Measurements from ENCODE around the gene RNF222. TPM values are rescaled to one million over a fixed set of nuclear protein-coding genes. Genes with fewer than 3 reads are reported as not detected.

Gene RNF222
- total and polyA plus RNA-seq, 2 experiments from 2014 or later: 0.37 TPM; not detected in 1

GRCh38 chr17:8393470-8394231 lies 4.0 kb downstream of the RNF222 start:
- Histone ChIP-seq H3K9me3 (ENCODE audit: low read depth) (no peaks in the 10 kb centered on the region), H3K27me3 (no peaks in the 10 kb centered on the region), H3K36me3 (no peaks in the 10 kb centered on the region), H3K4me1 (ENCODE audit: low read depth) (no peaks in the 10 kb centered on the region), H3K27ac (no peak overlapping the region), H3K4me3 (no peak overlapping the region)
- no peak for DNase-seq (ENCODE audit: low read depth in 1 of 2, low spot score in 1 of 2)
- TF ChIP-seq CTCF (IDR thresholded peaks at IDR 0.05; ENCODE audit: low read depth, low read length): no peak

GRCh38 chr17:8392674-8393469 lies 4.8 kb downstream of the RNF222 start:
- H3K9me3 ChIP-seq (ENCODE audit: low read depth): no peaks in the 10 kb centered on the region
- H3K27ac ChIP-seq: no peak overlapping the region
- no peak for TF ChIP-seq CTCF (IDR thresholded peaks at IDR 0.05; ENCODE audit: low read depth, low read length)
- no peak for DNase-seq (ENCODE audit: low read depth in 1 of 2, low spot score in 1 of 2)
- no peak overlapping the region for H3K4me3 ChIP-seq
- no peaks in the 10 kb centered on the region for H3K27me3 ChIP-seq
- H3K36me3 ChIP-seq: no peaks in the 10 kb centered on the region
- no peaks in the 10 kb centered on the region for H3K4me1 ChIP-seq (ENCODE audit: low read depth)

- H3K36me3 ChIP-seq: no peaks in the 10 kb centered on the region
- DNase-seq (ENCODE audit: low read depth in 1 of 2, low spot score in 1 of 2): no peak
These were observed 5.4 kb downstream of the RNF222 start for GRCh38 chr17:8392274-8392673.

GRCh38 chr17:8391711-8392110 lies 5.9 kb downstream of the RNF222 start:
- no peaks in the 10 kb centered on the region for H3K36me3 ChIP-seq
- peak in 1 of 2 donors; percentile 29 for DNase-seq (ENCODE audit: low read depth in 1 of 2, low spot score in 1 of 2)
- no peaks in the 10 kb centered on the region for H3K9me3 ChIP-seq (ENCODE audit: low read depth)
- TF ChIP-seq CTCF (IDR thresholded peaks at IDR 0.05; ENCODE audit: low read depth, low read length): no peak
- no peak overlapping the region for H3K27ac ChIP-seq
- no peaks in the 10 kb centered on the region for H3K27me3 ChIP-seq
- H3K4me3 ChIP-seq: no peak overlapping the region
- H3K4me1 ChIP-seq (ENCODE audit: low read depth): no peaks in the 10 kb centered on the region

More at GRCh38 chr17:8392274-8392673, 5.4 kb downstream of the RNF222 start:
- Histone ChIP-seq H3K9me3 (ENCODE audit: low read depth) (no peaks in the 10 kb centered on the region), H3K27ac (no peak overlapping the region), H3K27me3 (no peaks in the 10 kb centered on the region), H3K4me1 (ENCODE audit: low read depth) (no peaks in the 10 kb centered on the region), H3K4me3 (no peak overlapping the region)
- TF ChIP-seq CTCF (IDR thresholded peaks at IDR 0.05; ENCODE audit: low read depth, low read length): no peak

GRCh38 chr17:8387914-8388651 lies 9.5 kb downstream of the RNF222 start:
- Histone ChIP-seq H3K4me1 (ENCODE audit: low read depth) (no peaks in the 10 kb centered on the region), H3K27ac (no peak overlapping the region), H3K9me3 (ENCODE audit: low read depth) (no peaks in the 10 kb centered on the region), H3K27me3 (no peaks in the 10 kb centered on the region), H3K36me3 (no peaks in the 10 kb centered on the region), H3K4me3 (no peak overlapping the region)
- DNase-seq (ENCODE audit: low read depth in 1 of 2, low spot score in 1 of 2): no peak
- TF ChIP-seq CTCF (IDR thresholded peaks at IDR 0.05; ENCODE audit: low read depth, low read length): no peak

Data from cardiac muscle cell (in vitro differentiated cells and primary cell).